Measurements from ENCODE around the gene L1TD1.
"Not testable (repeated sequence)": the region's sequence is repeated elsewhere in the genome, so short reads cannot be mapped to it uniquely, and the experiment has no call there.

Gene L1TD1

GRCh38 chr1:62198781-62199125, 4.1 kb downstream of the L1TD1 start:
- no peak for DNase-seq

GRCh38 chr1:62207187-62207586, 12.5 kb downstream of the L1TD1 start:
- DNase-seq: no peak

- DNase-seq: no peak
These were observed 13.4 kb downstream of the L1TD1 start for GRCh38 chr1:62208087-62208486.

GRCh38 chr1:62208970-62209369, 14.3 kb downstream of the L1TD1 start:
- no peak for DNase-seq

GRCh38 chr1:62209931-62210595, 15.4 kb downstream of the L1TD1 start:
- no peak for DNase-seq

- no peak for DNase-seq
These were observed 16.3 kb downstream of the L1TD1 start for GRCh38 chr1:62210960-62211359.

- no peak for DNase-seq
These were observed 17.8 kb downstream of the L1TD1 start for GRCh38 chr1:62212411-62212810.

GRCh38 chr1:62213075-62213914, 18.6 kb downstream of the L1TD1 start:
- no peak for DNase-seq

- DNase-seq: no peak
These were observed 24.0 kb downstream of the L1TD1 start for GRCh38 chr1:62218604-62219003.

- DNase-seq: not testable (repeated sequence)
These were observed 25.8 kb downstream of the L1TD1 start for GRCh38 chr1:62220456-62220855.

GRCh38 chr1:62221171-62221570, 26.5 kb downstream of the L1TD1 start:
- no peak for DNase-seq

- DNase-seq: no peak
These were observed 27.7 kb downstream of the L1TD1 start for GRCh38 chr1:62222321-62222720.

GRCh38 chr1:62224182-62224581, 29.5 kb downstream of the L1TD1 start:
- no peak for DNase-seq

- DNase-seq: no peak
These were observed 32.8 kb downstream of the L1TD1 start for GRCh38 chr1:62227496-62227895.

GRCh38 chr1:62228136-62228882, 33.7 kb downstream of the L1TD1 start:
- DNase-seq: no peak

GRCh38 chr1:62228883-62229187, 34.2 kb downstream of the L1TD1 start:
- DNase-seq: no peak

- DNase-seq: no peak
These were observed 34.8 kb downstream of the L1TD1 start for GRCh38 chr1:62229468-62229867.

GRCh38 chr1:62229932-62230331, 35.3 kb downstream of the L1TD1 start:
- DNase-seq: no peak

- no peak for DNase-seq
These were observed 36.1 kb downstream of the L1TD1 start for GRCh38 chr1:62230718-62231117.

GRCh38 chr1:62232871-62233278, 38.2 kb downstream of the L1TD1 start:
- no peak for DNase-seq

GRCh38 chr1:62233926-62234450, 39.3 kb downstream of the L1TD1 start:
- DNase-seq: no peak

GRCh38 chr1:62234688-62235087, 40.0 kb downstream of the L1TD1 start:
- no peak for DNase-seq

- no peak for DNase-seq
These were observed 40.9 kb downstream of the L1TD1 start for GRCh38 chr1:62235576-62235975.

- DNase-seq: no peak
These were observed 42.7 kb downstream of the L1TD1 start for GRCh38 chr1:62237361-62237760.
